GM19238 (cell line): Measurements from ENCODE around the gene TOMM34.

Experiments used
- DNase-seq: peaks from one replicate; pipeline ENCODE4 v3.0.0; 2011; ENCODE audit warnings: low spot score; ENCODE audit not compliant: insufficient read length

TOMM34 gene

DNA sequence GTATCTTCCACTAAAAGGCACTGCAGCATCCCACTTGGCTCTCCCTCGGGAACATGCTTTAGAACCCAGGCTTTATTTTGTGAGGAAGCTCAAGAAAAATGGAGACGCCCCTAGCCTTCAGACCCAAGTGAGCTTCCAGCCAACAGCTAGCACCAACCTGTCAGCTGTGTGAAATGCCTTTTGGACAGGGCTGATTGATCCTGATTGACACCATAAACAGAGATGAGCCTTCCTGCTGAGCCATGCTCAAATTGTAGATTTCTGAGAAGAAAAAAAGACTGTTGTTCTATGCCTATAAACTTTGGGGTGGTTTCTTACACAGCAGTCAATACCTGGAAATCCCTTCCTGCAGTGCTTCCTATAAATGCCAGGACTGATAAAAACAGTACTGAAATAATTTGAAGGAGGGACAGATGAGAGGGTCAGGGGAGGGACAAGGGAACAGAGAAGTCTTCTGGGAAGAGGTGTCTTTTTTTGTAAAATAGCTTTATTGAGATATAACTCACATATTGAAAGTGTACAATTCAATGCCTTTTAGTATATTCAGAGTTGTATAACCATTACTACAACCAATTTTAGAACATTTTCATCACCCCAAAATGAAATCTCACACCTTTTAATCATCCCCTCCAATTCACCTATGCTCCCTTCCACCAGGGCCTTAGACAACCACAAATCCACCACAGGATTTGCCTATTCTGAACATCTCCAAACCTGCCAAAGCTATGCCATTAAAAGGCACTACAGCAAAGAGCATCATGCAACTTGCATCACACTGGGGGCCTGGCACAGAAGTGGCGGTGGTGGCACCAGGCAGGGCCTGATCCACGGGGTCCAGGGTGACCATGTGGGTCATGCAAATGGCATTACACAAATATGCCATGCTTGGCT is 3.4 kb upstream of the TOMM34 start:
- DNase-seq: no peak

DNA sequence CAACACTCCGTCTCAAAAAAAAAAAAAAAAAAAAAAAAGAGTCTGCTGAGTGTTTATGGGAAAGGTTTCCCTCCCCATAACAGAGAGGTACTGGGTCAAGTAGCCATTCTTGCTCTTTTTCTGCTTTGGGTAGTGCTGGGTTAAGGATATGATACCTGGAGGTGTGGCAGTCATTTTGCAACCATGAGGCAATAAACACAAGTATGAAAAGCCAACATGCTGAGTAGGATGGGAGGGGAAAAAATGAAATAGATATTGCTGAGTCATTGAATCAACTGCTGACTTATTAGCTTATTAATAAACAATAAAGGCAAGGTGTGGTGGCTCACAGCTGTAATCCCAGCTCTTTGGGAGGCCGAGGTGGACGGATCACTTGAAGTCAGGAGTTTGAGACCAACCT is 2.3 kb upstream of the TOMM34 start:
- no peak for DNase-seq

DNA sequence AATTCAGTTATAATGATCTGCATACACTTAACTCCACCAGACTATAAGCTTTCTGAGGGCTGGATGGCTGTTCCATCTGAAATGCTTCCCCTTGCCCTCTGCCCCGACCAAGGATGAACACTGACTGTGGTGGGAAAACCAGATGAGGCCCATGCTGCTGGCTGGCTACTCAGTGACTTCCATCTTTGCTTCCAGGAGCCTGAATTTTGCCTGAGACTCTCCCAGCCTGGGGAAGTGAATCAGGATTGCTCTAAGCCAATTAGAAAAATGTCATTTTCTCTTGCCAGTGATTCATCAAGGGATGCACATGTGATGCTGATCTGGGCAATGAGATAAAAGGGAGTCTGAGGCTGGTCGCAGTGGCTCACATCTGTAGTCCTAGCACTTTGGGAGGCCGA is 1.7 kb upstream of the TOMM34 start:
- no peak for DNase-seq

DNA sequence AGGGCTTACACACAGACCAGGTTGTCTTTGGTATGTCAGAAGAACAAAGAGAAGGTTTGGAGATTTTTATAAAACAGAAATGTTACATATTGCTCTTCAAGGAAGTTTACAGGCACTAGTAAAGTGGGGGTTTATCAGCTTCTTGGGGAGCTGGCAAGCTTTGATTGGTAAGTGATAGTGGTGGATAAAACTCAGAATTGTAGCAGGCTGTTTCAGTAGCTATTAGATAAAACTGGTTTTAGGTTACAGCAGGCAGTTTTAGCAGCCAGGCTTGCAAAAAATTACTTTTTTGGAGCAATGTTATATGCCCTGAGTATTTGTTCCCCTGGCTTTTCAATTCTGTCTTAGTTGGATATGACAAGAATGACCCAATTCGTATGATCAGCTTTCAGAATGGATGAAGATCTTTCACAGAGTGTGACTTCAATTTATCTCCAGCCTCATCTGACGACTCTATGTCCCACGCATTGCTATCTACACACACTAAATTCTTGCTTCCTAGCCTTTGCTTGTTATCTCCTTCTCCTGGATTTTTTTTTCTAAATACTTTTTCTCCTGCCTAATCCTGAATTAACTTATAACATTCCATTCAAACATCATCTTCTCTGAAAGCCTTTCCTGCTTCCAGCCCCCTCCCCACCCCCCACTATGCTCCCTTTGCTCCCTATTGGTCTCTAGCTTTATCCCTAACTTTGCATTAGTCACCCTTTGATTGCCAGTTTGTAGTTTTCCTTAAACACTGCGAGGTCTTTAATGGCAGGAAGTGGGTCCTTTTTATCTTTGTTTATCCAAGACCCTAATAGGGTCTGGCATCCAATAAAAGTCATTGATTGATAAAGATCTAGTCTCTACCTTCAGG is 1.0 kb upstream of the TOMM34 start:
- no peak for DNase-seq

DNA sequence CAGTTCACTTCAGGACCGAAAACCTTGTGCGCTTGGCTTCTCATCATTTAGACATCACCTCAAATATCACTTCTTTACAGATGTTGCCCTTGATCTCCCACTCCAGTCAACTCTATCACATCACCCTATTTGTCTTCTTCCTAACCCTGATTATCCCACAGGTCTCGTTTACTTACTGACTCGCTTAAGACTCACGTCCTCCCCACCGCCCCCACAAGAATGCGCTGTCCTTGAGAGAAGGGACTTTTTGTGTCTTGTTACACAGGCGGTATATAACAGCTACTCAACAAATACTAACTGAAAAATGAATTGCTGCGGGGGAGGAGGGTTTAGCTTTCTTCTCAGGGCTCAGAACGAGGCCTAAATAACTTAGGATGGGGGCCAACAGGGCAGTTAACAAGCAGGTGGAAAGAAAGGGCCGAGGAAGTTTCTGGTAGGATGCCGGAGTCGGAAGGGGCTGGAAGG is 527 bp downstream of the TOMM34 start:
- no peak for DNase-seq

DNA sequence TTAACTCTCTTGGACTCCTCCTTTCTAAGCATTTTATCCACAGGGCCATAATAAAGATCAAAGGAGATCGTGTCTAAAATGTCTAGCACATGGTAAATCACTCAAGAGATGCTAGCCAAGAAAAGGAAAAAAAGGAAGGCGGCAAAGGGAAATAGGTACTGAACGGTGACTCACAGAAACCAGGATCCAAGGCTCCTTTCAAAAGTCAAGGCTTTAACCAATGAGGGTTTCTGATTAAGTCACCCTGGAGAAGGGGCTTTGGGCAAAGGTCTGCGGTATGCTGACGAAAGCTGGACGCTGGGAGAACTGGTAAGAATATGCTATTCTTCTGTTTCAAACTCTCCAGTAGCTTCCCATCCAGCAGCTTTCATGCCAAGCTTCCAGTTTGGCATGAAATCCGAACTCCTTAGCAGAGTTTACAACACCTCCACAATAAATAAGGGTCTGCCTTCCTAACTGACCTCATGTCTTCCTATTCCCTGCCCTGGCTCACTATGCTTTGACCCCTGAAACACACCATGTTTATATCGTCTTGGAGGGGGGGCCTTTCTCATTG is 1.0 kb downstream of the TOMM34 start:
- DNase-seq: no peak

DNA sequence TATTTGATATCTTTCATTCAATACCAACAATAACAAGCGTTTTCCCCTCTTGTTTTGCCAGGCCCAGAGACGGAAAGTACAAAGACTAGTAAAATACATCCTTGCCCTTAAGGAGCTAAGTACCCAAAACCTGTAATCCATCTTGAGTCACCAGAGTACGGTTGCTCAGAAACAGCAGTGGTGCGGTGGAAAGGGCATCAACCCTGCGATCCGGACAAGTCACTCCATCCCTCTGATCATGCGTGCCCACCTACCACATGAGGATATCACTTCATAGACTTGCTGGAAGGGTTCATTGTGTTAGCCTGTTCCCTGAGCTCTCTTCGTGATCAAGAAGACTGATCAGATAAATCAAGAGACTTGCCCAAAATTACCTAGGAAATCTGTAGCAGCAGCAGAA is 1.9 kb downstream of the TOMM34 start:
- no peak for DNase-seq

DNA sequence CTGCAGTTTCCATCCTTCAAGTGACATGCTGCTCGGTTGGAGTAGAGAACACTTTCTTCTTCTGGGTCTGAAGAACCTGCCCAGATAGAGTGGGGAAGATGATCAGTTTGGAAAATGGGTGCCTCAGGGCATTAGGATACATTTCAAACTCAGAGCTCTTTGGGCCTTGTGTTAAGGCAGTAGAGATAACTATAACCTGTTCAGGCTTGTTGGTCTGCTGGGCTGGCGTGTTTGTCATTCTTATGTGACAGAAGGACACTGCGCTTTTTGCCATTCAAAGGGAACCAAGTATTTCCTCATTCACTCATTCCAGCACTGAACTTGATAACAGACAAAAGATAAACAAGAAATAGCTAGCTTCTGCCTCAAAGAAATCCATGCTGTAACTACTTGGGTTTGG is 3.8 kb downstream of the TOMM34 start:
- no peak for DNase-seq

DNA sequence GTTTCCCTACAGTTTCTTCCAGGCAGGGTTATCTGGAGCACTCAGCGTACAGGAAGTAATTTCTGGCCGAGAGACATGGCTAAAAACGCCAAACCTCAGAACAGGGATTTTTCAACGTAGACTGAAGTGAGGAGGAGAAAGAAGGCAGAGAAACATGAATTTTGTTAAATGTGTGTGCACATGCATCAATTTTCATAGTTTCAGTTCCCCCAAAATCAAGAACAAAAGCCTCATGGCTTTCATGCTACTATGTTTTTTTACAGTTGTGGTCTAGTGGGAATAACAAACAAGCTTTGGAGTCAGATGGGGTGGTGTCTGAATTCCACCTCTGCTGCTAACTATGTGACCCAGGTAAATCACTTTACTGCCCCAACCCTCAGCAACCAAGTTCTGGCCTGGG is 4.9 kb downstream of the TOMM34 start:
- DNase-seq: no peak

DNA sequence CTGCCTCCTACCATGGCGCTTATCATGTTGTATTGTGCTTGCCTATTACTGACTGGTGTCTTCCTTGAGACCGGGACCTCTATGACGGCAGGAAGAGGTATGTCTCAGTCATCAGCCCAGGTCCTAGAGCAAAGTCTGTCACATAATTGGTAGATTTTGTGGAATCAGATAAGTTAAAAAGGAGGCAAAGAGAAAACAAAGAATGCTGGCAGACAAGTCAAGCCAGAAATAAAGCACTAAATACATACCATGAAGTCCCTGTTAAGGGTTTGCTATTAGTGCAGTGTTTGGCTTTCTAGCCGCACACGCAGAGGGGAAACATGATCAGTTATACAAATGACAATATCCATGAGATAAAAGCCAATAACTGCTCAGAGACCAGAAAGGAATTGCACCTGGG is 6.0 kb downstream of the TOMM34 start:
- no peak for DNase-seq

DNA sequence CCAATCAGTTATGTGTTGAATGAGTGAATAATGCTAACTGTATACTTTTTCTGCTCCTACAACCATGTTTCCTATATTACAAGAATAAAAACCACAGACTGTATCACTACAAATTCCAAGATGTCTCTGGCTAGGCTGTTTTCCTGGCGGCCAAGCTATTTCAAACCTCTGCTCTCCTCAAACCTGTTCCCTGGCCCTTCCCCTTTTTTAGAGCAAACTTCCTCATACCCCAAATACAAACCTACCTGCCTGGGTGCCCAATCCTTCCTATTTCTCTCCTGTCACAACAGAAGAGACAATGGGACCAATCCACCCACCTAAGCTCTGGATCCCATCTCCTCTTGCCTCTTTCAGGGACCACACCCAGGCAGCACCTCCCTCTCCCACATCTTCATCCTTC is 7.5 kb downstream of the TOMM34 start:
- DNase-seq: no peak

DNA sequence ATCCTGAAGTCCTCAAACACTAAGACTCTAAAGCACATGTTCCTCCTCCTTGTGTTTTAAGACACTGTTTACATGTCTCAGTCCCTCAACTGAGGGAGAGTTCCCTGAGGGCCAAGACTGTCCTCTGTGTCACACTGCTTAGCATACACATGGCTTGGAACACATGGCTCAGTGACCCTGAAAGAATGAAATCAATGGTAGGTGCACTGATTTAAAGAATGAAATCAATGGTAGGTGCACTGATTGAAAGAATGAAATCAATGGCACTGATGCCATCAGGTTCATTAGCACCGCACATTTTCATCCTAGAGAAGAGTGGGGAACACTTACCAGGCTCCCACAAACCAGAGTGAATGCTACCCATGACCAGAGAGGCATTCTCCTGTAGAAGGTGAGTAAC is 9.8 kb downstream of the TOMM34 start:
- DNase-seq: no peak

DNA sequence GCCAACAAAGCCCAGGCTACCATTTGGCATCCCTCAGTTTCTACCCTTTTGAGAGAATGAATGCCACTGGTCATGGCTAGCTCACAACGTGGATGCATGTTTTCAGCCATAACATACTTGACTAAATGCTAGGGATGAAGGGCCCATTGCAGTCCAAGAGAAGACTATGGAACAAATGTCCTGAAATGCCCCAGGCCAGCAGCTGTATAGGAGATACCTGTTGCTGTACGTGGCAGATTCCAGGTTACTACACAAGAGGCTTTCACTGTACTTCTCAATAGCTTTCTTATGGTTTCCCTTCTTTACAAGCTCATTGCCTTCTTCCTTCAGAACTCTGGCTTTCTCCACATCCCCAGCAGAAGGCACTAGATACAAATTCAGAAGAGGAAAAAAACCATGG is 11.7 kb downstream of the TOMM34 start:
- no peak for DNase-seq

DNA sequence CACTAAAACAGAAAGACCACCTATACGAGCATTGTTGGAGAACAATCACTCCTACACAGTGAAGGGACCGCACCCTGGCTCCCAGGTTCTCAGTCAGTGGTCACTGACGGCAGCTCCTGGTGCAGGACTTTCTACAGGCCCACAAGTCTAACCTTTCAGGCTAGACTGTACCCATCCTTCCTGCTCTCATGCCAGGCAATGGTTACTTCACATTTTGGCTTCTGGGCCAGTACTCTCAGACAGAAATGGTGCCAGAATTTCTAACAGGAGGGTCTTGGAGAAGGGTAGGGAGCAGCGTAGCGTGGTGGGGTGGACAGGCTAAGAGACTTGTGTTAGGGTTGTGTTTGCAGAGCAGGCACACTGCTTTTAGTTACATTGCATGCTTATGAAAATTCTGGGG is 12.1 kb downstream of the TOMM34 start:
- no peak for DNase-seq

DNA sequence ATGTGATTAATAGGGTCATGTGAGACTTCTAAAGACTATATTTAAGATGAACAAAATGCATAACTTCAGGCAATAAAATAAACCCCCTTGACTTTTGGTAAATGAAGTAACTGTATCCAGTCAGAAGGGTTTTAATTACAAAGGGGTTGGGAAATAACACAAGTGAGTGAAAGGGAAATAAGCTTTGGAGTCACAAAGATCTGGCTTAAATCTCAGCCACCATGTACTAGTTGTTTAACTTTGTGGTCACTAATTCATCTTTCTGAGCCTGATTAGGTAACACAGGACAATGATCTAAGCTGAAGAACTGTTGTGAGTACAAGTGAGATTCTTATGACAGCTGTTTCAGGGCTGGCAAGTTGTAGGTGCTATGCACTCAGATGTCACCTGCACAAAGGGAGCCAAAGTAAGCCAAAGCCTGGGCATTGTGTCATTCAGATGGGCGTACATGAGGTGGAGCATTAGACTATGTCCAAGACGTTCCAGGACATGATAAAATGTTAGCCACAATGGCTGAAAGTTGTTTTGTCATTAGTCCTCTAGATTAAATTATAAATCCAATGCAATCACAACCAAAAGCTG is 13.8 kb downstream of the TOMM34 start:
- no peak for DNase-seq

DNA sequence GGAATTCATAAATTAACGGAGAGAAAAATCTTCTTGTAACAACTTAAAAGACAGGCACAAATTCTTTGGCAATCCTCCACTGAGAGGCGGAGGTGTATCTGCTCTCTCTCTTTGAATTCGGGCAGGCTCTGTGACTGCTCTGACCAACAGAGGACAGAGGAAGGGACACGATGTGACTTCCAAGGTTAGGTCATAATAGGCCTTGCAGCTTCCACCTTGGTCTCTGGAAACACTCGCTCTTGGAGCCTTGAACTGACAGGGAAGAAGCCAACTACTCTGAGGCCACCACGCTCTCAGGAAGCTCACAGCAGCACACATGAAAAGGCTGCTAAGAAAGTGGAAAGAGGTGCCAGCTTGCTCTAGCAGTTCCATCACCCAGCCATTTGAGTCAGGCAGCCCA is 14.9 kb downstream of the TOMM34 start:
- DNase-seq: no peak

DNA sequence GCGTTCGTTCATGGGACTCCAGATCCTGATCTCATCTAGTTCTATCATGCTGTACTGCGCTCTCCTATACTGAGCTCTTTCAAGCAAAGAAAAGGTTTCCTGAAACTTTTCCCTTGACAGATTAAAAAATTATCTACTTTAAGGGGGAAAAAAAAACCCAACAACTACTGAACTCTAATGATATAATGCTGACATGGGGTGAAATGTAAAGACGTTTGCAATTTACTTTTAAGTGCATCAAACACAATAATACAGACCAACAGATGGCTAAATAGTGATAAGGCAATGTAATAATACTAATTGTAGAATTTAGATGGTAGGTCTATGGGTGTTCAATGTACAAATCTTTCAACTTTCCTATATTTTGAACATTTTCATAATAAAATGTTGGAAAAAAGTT is 16.4 kb downstream of the TOMM34 start:
- DNase-seq: no peak

DNA sequence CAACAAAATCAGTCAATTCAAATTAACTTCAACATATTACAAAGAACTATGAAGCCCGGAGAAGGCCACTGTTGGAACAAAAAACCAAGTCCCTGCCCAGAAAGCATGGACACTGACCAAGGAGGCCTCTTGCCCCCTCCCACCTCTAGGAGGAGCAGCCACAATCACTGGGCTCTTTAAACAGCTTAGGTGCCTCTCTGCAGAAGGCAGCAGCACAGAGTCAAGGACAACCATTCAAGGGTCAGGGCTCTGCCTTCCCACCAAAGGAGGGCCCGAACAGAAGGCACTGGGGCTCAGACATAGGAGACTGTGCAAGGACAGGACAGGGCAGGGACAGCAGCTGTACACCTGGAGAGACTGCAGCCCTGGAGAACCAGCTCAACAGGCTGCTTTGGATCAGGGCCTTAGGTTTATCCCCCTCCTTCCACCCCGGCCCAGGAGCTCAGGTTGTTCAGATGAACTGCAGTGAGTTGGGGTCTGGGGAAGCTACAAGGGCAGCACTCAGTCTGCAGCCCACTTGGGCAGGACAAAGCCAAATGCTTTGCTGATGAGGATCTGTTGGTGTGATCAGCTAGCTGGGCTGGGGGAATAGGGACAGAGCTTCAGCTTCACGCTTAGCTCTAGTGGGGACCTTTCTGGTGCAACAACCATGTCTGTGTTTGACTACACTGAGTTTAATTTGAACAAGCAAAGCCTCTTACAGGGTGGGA is 17.8 kb downstream of the TOMM34 start:
- DNase-seq: no peak

DNA sequence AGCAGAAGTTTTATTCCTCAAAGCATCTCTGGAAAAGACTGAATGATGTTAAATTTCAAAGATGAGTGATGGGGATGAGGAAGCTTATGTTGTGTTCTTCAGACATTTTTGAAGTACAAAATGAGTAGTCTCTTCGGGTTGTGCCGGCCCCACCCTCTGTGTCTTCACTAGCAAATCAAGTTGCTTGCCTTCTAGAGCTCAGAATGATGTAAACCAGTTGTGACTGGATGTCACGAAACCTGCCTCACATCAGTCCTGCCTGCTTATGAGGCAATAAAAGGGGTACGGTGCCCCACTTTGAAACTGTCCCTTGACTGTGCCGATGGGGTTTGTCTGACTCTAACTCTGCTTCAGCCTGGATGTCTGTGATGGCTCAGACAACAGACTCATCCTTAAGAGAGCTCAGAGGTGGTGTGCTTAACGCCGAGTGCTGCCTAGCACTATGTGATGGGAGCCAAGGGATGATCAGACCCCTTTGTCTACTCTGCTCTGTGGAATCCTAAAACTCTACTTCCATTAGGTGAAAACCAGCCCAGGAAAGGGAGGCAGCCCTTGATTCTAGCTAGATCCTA is 19.0 kb downstream of the TOMM34 start:
- no peak for DNase-seq

DNA sequence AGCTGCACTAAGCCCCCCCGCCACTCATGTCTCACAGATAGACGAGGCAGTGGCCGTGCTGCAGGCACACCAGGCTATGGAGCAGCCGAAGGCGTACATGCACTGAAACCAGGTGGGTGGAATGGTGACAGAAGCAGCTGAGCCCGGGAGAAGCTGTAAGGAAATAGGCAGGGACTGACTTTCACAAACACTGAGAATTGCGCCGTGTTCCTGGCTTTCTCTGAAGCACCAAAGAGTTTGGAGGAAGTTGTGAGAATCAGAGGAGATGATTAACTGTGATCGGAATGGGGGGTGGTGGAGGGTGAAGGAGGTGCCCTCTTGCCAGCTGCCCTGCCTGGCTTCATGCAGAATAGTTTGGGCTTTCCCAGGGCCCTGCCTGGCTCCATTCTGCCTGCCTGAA is 21.6 kb downstream of the TOMM34 start:
- no peak for DNase-seq

DNA sequence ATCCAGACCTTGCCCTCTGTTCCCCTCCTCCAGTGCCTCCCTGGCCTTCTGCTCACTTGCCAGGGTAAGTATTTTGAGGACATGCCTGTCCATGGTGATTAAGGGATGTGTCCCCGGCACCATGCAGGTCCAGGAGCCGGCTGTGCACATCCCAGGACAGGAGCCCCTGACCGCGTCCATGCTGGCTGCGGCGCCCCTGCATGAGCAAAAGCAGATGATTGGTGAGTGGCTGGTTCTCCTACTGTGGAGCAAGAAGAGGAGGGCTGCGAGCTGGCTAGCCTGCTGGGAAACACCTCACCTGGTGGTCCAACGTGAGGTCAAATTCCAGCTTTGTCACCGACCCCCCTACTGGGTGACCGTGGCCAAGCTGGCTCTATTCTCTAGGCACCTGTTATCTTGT is 23.7 kb downstream of the TOMM34 start:
- no peak for DNase-seq
